HCT116 (cell line): Measurements from ENCODE around the gene PRKAG2.

Source experiments
- POLR2A ChIP-seq: IDR thresholded peaks from 2 replicates; pipeline ENCODE4 v1.7.0; 2011; ENCODE audit warnings: borderline replicate concordance; ENCODE audit not compliant: insufficient read depth, insufficient read length; ENCODE audit errors: extremely low read depth
- SP1 ChIP-seq: IDR thresholded peaks from 2 replicates; pipeline ENCODE4 v1.6.1; 2012; ENCODE audit warnings: low read depth

DNA sequence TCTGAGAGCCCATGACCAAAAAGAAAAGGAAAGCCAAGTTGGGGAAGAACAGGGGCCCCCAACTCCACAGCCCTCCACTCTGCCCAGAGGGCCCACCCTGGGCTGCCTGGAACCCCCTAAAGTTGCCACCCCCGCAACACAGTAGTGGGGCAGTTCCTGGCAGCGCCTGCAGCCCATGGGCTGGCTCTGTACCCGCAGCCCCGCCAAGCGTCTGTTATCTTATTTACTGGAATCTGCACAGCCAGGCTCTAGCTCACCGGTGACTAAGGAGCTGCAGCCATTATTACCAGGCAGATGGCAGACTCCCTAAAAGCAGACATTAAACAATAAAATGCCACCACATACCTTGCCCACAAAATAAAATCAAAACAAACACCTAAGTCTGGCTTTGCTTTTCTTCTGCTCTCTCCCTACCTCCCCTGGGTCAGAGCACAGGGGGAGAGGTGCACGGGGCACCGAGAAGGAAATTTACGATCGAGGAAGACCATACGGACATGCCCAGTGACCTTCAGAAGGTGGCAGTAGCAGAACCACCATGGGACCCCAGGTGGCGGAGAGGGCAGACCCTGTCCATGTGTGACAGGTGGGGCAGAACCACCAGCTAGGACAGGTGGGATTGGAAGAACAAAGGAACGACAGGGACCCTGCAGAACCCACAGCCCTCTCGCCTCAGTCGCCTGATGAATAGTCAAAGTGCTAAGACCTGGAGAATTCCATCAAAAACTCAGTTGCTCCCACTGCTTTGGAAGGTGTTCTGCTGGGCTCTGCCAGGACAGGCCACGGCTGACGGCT, 66.3 kb downstream of the PRKAG2 start:
- TF ChIP-seq POLR2A: no peak
- no peak for TF ChIP-seq SP1
